GM10266 (cell line): ENCODE results near the gene ALMS1.

Experiments
- DNase-seq: peaks from one replicate; pipeline ENCODE4 v3.0.0; 2012; ENCODE audit errors: extremely low spot score
- CTCF ChIP-seq: IDR thresholded peaks from 2 replicates; pipeline ENCODE4 v1.5.1; 2012; ENCODE audit warnings: mild to moderate bottlenecking, low read depth; ENCODE audit not compliant: control insufficient read depth, insufficient read depth; ENCODE audit errors: missing control alignments

ALMS1 gene

DNA sequence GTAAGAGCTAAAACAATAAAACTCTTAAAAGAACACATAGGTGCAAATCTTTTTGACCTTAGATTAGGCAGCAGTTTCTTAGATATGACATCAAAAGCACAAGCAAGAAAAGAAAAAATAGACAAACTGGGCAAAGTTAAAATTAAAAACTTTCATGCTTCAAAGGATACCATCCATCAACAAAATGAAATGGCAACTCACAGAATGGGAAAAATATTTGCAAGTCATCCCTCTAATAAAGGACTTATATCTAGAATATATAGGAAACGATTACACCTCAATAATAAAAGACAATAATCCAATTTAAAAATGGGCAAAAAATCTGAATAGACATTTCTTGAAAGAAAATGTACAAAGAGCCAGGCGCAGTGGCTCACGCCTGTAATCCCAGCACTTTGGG, 29.5 kb upstream of the ALMS1 start:
- no peak for TF ChIP-seq CTCF
- no peak for DNase-seq

GRCh38 chr2:73359915-73360697, 25.5 kb upstream of the ALMS1 start:
- no peak for DNase-seq
- peak; percentile 27 for TF ChIP-seq CTCF

- no peak for TF ChIP-seq CTCF
- no peak for DNase-seq
These were observed 19.6 kb upstream of the ALMS1 start for GRCh38 chr2:73366060-73366459.

DNA sequence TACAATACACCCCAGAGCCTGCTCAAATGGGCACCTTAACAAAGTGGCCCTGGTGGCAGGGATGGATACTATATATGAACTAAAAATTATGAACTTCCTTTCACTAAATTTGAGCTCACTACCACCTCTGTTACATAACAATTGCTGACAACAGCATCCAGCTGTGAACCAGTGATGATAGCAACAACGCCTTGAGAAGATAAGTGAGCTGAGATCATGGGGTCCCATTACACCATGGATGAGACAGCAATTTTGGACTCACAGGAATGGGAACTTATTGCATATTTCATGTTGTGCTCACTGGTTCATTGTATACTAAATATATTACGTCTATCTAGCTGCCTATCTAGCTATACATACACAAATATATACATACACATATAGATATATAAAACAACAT, 16.9 kb upstream of the ALMS1 start:
- TF ChIP-seq CTCF: no peak
- no peak for DNase-seq

- no peak for TF ChIP-seq CTCF
- no peak for DNase-seq
These were observed 15.3 kb upstream of the ALMS1 start for GRCh38 chr2:73370348-73370747.

DNA sequence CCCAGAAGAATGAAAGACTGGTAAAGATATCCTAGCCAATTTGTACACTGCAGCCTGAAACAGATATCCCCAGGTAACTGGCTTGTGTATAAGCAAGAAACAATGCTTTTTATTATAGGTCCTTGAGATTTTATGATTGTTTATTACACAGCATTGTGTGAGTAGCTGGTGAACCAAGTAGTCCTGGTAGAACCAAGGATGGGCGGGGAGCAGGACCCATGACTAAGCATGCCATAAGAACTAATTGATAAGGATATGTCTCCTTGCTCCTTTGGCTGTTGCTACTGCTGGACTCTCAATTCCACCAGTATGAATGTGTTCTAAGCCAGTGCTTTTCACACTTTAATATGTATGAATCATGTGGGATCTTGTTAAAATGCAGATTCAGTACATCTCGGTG, 12.3 kb upstream of the ALMS1 start:
- DNase-seq: no peak
- no peak for TF ChIP-seq CTCF

- TF ChIP-seq CTCF: no peak
- no peak for DNase-seq
These were observed 11.4 kb upstream of the ALMS1 start for GRCh38 chr2:73374269-73374668.
